Bronchial epithelial cell (primary cell): ENCODE data around the gene GFY. TPM values are rescaled to one million over a fixed set of nuclear protein-coding genes. Genes with fewer than 3 reads are reported as not detected.
"Not testable (repeated sequence)": the region's sequence is repeated elsewhere in the genome, so short reads cannot be mapped to it uniquely, and the experiment has no call there.

Source experiments
- DNase-seq: peaks from one replicate; pipeline ENCODE4 v3.0.0-alpha.2; 2010; ENCODE audit warnings: low read depth
- FAIRE-seq: peaks from 2 replicates; lab custom pipeline; 2011; peaks lifted over from hg19 to GRCh38; lab: Jason Lieb, UNC
- H3K27me3 ChIP-seq: 2 replicates; pipeline ENCODE4 v1.5.1; 2011; ENCODE audit warnings: low read length; ENCODE audit not compliant: control insufficient read depth, insufficient read depth
- H3K36me3 ChIP-seq: 2 replicates; pipeline ENCODE4 v1.5.1; 2011; ENCODE audit warnings: low read length; ENCODE audit not compliant: control insufficient read depth, insufficient read depth
- H3K4me3 ChIP-seq: 2 replicates; pipeline ENCODE4 v1.5.1; 2011; ENCODE audit warnings: mild to moderate bottlenecking, low read depth, low read length, control low read depth
- total RNA-seq: library from RNA; depleted of rRNA; stranded (reverse); fragments of >200 nt; gene quantifications from 2 replicates; pipeline ENCODE4 v1.2.1, GENCODE V29; 2014
- TF ChIP-seq, protein P1 (sequence below): IDR thresholded peaks from 2 replicates; pipeline ENCODE4 v1.5.1; 2011; ENCODE audit warnings: mild to moderate bottlenecking, moderate library complexity, low read length, control low read depth, inconsistent platforms; ENCODE audit not compliant: insufficient read depth, severe bottlenecking

Gene GFY
- total RNA-seq, 1 donor from 2014 or later = not detected

DNA sequence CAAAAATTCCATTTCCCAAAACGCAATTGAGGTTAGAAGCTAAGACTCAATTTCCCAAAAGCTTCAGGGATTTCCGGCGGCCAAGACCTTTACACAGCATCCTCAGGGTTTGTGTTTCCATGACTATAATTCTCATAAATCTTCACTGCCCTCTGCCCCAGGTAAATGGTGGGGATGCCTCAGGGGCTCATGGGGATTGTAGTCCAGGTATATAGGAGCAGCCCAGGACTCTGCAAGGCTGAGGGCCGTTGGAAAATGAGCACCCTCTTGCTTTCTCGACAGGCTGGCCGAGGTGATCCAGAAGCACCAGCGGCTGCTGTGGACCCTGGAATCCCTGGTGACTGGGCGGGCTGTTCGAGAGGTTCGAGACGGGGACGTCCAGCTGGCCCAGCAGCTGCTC is 34.2 kb downstream of the GFY start:
- Histone ChIP-seq H3K4me3 (no peak overlapping the region), H3K27me3 (no peaks in the 10 kb centered on the region), H3K36me3 (no peaks in the 10 kb centered on the region)
- TF ChIP-seq, protein P1, sequence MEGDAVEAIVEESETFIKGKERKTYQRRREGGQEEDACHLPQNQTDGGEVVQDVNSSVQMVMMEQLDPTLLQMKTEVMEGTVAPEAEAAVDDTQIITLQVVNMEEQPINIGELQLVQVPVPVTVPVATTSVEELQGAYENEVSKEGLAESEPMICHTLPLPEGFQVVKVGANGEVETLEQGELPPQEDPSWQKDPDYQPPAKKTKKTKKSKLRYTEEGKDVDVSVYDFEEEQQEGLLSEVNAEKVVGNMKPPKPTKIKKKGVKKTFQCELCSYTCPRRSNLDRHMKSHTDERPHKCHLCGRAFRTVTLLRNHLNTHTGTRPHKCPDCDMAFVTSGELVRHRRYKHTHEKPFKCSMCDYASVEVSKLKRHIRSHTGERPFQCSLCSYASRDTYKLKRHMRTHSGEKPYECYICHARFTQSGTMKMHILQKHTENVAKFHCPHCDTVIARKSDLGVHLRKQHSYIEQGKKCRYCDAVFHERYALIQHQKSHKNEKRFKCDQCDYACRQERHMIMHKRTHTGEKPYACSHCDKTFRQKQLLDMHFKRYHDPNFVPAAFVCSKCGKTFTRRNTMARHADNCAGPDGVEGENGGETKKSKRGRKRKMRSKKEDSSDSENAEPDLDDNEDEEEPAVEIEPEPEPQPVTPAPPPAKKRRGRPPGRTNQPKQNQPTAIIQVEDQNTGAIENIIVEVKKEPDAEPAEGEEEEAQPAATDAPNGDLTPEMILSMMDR = no peak
- DNase-seq (no peak), FAIRE-seq (no peak)

DNA sequence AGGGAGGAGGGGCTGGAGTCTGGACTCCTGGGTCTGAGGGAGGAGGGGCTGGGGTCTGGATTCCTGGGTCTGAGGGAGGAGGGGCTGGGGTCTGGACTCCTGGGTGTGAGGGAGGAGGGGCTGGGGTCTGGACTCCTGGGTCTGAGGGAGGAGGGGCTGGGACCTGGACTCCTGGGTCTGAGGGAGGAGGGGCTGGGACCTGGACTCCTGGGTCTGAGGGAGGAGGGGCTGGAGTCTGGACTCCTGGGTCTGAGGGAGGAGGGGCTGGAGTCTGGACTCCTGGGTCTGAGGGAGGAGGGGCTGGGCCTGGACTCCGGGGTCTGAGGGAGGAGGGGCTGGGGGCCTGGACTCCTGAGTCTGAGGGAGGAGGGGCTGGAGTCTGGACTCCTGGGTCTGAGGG is 35.9 kb downstream of the GFY start:
- not testable (repeated sequence) for H3K27me3 ChIP-seq, H3K36me3 ChIP-seq, DNase-seq, FAIRE-seq, H3K4me3 ChIP-seq

DNA sequence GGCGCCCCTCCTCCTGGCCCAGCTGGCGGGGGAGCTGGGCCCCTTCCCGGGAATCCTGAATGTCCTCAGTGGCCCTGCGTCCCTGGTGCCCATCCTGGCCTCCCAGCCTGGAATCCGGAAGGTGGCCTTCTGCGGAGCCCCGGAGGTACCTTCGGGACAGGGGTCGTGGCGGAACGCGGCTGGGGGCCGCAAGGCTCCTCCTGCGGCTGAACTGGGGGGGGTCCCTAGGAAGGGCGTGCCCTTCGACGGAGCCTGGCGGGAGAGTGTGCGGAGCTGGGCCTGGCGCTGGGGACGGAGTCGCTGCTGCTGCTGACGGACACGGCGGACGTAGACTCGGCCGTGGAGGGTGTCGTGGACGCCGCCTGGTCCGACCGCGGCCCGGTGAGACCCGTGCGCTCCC is 36.5 kb downstream of the GFY start:
- Histone ChIP-seq H3K4me3 (no peak overlapping the region), H3K36me3 (peaks cover 4% of the 10 kb centered on the region), H3K27me3 (no peaks in the 10 kb centered on the region)
- DNase-seq (no peak), FAIRE-seq (no peak)
- TF ChIP-seq, protein P1 = no peak

DNA sequence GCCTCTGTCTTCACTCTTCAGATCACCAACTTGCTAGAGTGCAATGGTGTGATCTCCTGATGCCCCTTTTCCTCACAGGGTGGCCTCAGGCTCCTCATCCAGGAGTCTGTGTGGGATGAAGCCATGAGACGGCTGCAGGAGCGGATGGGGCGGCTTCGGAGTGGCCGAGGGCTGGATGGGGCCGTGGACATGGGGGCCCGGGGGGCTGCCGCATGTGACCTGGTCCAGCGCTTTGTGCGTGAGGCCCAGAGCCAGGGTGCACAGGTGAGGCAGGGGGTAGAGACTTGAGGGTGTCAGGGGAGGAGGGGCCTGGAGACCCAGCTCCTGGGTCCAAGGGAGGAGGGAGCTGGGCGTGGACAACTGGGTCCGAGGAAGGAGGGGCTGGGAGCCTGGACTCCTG is 37.3 kb downstream of the GFY start:
- no peak for DNase-seq
- FAIRE-seq = no peak
- Histone ChIP-seq H3K27me3 (no peaks in the 10 kb centered on the region), H3K36me3 (peaks cover 4% of the 10 kb centered on the region), H3K4me3 (no peak overlapping the region)
- TF ChIP-seq, protein P1 = no peak

DNA sequence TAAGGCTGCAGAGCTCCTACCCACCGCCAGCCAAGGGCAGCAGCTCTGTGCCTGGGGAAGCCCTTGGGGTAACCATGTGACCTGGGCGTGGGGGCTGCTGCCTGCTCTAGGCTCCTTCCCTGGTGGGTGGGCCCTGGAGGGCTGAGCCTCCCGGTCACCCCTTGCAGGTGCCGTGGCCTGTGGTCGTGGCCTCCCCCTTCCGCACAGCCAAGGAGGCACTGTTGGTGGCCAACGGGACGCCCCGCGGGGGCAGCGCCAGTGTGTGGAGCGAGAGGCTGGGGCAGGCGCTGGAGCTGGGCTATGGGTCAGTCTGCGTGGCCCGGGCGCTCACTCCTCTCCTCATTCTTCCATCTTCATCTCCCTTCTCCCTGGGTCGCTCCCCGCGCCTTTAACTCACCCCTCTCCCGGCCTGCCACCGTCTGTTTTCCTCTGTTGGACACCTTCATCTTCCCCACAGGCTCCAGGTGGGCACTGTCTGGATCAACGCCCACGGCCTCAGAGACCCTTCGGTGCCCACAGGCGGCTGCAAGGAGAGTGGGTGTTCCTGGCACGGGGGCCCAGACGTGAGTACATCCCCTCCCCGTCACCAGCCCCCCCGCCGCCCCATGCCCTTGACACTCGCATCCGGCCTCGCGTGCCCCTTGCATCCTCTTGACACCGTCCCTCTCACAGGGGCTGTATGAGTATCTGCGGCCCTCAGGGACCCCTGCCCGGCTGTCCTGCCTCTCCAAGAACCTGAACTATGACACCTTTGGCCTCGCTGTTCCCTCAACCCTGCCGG is 39.0 kb downstream of the GFY start:
- FAIRE-seq (no peak), DNase-seq (no peak)
- H3K4me3 ChIP-seq = no peak overlapping the region
- TF ChIP-seq, protein P1 = no peak
- no peaks in the 10 kb centered on the region for H3K27me3 ChIP-seq
- H3K36me3 ChIP-seq = peaks cover 4% of the 10 kb centered on the region

DNA sequence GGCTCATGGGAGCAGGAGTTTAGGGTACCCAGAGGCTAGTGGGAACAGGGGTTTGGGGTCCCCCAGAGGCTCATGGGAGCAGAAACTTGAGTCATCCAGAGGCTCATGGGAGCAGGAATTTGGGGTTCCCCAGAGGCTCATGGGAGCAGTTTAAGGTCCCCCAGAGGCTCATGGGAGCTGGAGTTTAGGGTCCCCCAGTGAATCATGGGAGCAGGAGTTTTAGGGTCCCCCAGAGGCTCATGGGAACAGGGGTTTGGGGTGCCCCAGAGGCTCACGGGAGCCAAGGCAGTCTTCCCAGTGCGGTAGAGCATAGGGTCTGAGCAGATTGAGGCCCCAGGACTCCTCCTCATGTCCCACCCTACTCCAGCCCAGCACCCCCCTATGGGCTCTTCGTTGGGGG is 40.2 kb downstream of the GFY start:
- FAIRE-seq = no peak
- peaks cover 4% of the 10 kb centered on the region for H3K36me3 ChIP-seq
- H3K4me3 ChIP-seq = no peak overlapping the region
- TF ChIP-seq, protein P1 = no peak
- DNase-seq = no peak
- H3K27me3 ChIP-seq = no peaks in the 10 kb centered on the region
